ENCODE data around the gene GABRB1. TPM values are rescaled to one million over a fixed set of nuclear protein-coding genes. Genes with fewer than 3 reads are reported as not detected.
A peak's percentile ranks its signal among the peaks of the same experiment; 100 is the strongest.

Gene GABRB1
- not detected for total RNA-seq

- peak; percentile 70 for DNase-seq (ENCODE audit: low spot score)
- intact Hi-C loops (cut with DNase I): no loop called here
- ATAC-seq: no peak
Measured at GRCh38 chr4:47031011-47031678, at the start of gene GABRB1. Gene GABRB1, plus strand, starts transcription at chr4:47031567.

GRCh38 chr4:46984781-46985180 lies 46.6 kb upstream of the GABRB1 start:
- intact Hi-C loops (cut with DNase I): no loop called here
- DNase-seq (ENCODE audit: low spot score) (no peak), ATAC-seq (no peak)

GRCh38 chr4:46986922-46987638 lies 44.3 kb upstream of the GABRB1 start:
- intact Hi-C loops (cut with DNase I): no loop called here
- ATAC-seq: no peak

DNA sequence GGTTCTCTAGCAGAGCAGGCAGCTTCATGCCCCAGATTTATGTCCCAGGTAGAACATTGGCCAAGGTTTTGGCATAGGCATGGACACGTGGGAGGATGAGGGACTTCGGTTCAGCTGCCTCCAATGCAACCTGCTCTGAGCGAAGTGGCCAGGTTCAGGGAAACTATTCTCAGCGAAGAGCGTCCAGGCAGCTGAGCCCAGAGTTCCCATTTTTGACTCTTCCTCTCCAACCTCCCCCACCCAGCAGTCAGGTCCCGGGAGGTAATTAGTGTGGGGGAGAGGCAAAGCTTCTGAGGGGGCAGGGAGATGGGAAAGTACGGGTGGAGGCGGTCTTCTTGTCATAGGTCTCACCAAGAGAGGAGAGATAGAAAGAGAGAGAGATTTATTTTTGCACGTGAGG lies 39.0 kb upstream of the GABRB1 start:
- intact Hi-C loops (cut with DNase I): no loop called here
- DNase-seq (ENCODE audit: low spot score) (no peak), ATAC-seq (no peak)

More at GRCh38 chr4:46986922-46987638, 44.3 kb upstream of the GABRB1 start:
- DNase-seq (ENCODE audit: low spot score): no peak

- ATAC-seq: peak; percentile 48
- intact Hi-C loops (cut with DNase I): no loop called here
- no peak for DNase-seq (ENCODE audit: low spot score)
Measured at GRCh38 chr4:46993075-46994006, 38.0 kb upstream of the GABRB1 start, which contains the start of gene GABRA4. Gene GABRA4, minus strand, starts transcription at chr4:46993581. Its CDS starts 157 bp downstream, at chr4:46993424.

DNA sequence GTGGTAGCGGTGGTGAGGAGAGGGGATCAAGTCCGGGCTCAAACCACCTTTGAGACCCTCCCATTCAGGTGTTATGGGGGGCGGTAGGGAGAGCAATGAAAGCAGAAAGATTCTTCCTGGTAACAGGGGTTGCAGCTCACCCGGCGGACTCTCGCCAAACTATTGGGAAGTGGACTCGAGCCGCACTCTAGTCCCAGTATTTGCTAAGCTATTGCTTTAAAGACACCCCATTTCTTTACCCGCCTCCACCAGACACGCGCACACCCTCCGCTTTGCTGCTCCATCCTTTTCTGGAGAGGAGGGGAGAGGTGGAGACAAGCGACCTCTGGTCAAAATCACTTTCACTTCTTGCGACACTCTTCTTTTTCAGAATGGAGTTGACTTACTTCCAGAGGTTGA lies 37.4 kb upstream of the GABRB1 start:
- DNase-seq (ENCODE audit: low spot score) (no peak), ATAC-seq (no peak)
- intact Hi-C loops (cut with DNase I): no loop called here

- intact Hi-C loops (cut with DNase I): no loop called here
- ATAC-seq: no peak
- DNase-seq (ENCODE audit: low spot score): no peak
Measured at GRCh38 chr4:46999566-46999965, 31.8 kb upstream of the GABRB1 start.

DNA sequence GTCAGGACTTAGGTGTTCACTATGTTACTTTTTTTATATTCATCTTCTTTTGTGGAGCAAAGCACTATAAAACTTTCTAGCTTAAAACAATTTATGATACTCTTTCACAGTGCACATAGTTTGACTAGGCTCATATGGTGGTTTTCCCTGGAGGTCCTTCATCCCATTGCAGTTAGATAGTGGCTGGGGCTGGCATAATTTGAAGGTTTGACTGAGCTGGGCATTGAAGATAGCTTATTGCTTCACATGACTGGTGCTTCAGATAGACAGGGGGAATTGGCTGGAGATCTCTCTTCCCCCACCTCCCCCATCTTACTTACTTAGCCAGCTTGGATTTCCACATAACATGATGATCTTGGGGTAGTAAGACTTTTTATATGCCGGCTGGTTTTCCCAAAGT lies 31.0 kb upstream of the GABRB1 start:
- no peak for ATAC-seq
- no peak for DNase-seq (ENCODE audit: low spot score)
- intact Hi-C loops (cut with DNase I): no loop called here

DNA sequence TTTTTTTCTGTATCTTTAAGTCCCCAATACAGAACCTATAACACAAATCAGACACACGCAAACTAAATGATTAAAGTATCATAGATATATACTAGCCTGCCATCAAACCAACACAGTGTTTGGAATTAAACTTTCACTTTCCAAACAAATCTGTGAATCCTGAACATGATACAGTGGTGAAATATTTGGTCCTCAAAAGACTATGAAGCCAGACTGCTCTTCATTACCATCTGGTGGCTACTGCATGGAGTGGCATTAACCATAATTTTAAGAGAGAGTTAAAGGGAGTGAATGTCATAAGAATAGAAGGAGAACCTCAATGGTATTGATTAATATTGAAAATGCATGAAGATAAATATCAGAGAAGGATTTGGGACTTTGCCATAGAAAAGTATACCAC lies 28.8 kb upstream of the GABRB1 start:
- ATAC-seq: no peak
- intact Hi-C loops (cut with DNase I): no loop called here

GRCh38 chr4:47010347-47010911 lies 20.9 kb upstream of the GABRB1 start:
- ATAC-seq (no peak), DNase-seq (ENCODE audit: low spot score) (no peak)
- intact Hi-C loops (cut with DNase I): loop anchor here (10.0 kb wide), 1 partner anchor 1384 kb away; no protein-coding TSS in a partner anchor

More for the DNA sequence above, 28.8 kb upstream of the GABRB1 start:
- no peak for DNase-seq (ENCODE audit: low spot score)

DNA sequence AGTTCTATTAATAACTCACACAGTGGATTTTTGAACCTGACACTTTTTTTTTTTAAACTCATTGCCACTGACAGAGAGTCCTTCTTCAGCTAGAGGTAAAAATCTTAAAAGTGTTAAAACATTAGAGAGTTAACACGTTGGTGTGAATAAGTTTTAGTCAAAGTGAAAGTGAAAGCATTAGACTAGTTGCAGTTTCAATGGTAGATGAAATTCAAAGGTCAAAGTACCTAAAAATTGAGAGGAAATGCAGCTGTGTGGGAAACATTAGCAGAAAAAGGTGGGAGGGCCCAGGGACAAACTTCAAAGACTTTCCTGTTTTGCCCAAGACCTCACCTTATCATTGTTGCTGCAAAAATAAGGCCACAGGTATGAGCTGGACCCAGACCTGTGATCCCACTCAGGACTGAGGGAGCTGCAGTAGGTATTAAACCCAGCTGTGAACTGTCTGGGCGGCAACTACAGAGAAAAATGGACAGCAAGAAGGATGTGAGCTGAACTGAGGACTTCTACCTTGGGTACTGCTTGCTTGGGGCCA lies 20.4 kb upstream of the GABRB1 start:
- ATAC-seq (no peak), DNase-seq (ENCODE audit: low spot score) (no peak)
- intact Hi-C loops (cut with DNase I): loop anchor here (10.0 kb wide), 1 partner anchor 1384 kb away; no protein-coding TSS in a partner anchor

DNA sequence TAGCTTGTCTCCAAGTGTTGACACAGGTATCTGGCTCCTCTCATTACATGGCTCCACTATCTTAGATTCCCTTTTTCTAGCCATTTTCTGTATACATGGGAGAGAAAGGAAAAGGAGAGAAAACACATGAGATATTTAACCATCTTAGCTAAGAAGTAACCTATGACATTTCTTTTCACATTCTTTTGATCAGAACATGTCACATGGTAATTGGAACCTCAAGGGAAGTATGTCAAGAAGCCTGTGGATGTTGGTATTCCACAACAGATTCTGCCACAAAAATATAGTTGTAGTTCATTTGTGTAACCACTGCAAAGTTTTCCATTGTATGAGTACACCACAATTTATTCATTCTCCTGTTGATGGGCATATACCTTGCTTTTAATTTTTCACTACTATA lies 18.7 kb upstream of the GABRB1 start:
- ATAC-seq: no peak

DNA sequence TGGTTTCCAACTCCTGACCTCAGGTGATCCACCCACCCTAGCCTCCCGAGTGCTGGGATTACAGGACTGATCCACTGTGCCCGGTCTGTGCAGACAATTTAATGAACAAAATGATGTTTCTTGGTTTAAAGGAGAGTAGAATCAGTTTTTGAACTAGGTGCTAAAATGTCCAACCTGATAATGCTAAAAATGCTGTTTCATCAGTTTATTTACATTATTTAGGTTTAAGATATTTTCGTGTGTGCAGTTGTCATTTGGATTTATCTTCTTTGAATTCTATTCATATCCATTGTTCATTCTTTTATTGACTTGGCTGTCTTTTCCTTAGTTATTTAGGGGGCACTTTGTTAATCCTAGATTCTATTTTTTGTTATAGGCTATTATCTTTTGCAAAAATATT lies 18.0 kb upstream of the GABRB1 start:
- intact Hi-C loops (cut with DNase I): loop anchor here (10.0 kb wide), 1 partner anchor 1381 kb away; no protein-coding TSS in a partner anchor
- DNase-seq (ENCODE audit: low spot score) (no peak), ATAC-seq (no peak)

More for the DNA sequence above, 18.7 kb upstream of the GABRB1 start:
- intact Hi-C loops (cut with DNase I): loop anchor here (10.0 kb wide), 1 partner anchor 1382 kb away; no protein-coding TSS in a partner anchor
- no peak for DNase-seq (ENCODE audit: low spot score)

- intact Hi-C loops (cut with DNase I): loop anchor here (10.0 kb wide), 1 partner anchor 1378 kb away; no protein-coding TSS in a partner anchor
- no peak for ATAC-seq
Measured at GRCh38 chr4:47017081-47017480, 14.3 kb upstream of the GABRB1 start.

DNA sequence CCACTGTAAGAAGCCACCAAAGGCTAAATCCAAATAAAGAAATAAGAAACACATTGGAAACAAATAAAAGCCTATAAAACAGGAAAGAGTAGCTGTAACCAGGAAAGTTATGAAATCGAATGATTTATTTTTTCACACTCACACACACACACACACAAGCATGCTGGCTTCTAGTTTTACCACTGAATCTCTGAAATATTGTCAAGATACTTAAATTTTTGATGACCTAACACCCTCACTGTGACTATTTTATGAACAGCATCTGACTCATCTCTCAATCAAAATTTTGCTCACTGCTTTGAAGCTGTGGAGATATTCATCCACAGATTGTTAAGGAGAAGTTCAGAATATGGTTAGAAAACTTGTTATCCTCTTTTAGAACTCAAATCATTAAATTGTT lies 13.9 kb upstream of the GABRB1 start:
- ATAC-seq (no peak), DNase-seq (ENCODE audit: low spot score) (no peak)
- intact Hi-C loops (cut with DNase I): loop anchor here (10.0 kb wide), 1 partner anchor 1377 kb away; no protein-coding TSS in a partner anchor

More at GRCh38 chr4:47017081-47017480, 14.3 kb upstream of the GABRB1 start:
- DNase-seq (ENCODE audit: low spot score): no peak

DNA sequence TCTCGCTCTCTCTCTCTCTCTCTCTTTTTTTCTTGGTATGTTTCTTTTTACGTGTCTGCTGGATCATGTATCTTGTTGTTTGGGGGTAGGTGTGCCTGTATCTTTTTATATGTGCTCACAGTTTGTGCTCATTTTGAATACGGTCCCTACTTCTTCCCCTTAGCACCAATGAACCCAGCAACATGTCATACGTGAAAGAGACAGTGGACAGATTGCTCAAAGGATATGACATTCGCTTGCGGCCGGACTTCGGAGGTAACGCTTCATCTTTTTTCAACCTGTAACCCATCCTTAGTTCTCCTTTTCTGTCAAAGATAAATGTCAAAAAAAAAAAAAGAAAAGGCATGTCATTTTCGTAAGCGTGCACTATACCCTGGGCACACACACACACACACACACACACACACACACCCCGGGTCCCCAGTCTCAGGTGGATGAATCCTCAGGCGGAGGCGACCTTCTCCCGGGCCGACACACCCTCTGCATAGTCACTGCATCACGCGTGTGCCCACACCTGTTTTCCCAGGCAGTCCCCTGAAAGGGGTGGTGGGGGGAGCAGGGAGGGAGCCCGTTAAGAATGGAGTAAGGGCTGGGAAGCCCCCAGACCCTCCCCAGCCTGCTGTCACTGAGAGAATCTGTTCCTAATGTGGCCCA lies 511 bp downstream of the GABRB1 start:
- DNase-seq (ENCODE audit: low spot score) (no peak), ATAC-seq (peak; percentile 10)
- intact Hi-C loops (cut with DNase I): no loop called here

DNA sequence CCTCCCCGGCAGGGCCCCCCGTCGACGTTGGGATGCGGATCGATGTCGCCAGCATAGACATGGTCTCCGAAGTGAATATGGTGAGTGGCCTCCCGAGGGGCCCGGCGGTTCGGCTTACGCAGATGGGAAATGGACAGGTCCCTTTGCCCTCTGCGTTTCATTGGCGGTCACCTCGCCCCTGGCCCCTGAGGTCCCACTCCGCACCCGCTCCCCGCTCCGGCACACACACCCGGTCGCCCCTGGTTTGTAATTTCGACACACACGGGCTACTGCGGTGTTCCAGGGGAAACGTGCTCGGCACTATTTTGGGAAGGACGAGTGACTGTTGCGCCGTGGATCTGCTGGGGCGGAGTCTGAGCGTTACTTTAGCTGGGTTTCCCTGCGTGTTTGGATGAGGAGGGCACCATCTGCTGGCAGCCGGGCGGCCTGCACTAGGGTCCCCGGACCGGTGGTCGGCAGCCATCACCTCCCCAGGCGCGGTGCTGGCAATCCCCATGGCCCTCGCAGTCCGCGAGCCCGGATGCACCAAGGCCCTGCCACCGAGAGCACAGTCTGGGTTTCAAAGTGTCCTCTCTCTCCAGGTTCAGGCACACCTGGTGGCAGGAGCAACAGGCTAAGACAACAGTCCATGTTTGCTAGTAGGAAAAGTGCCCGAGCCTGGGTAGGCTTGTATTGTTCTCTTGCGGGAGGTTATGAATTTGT lies 1.2 kb downstream of the GABRB1 start:
- peak; percentile 59 for DNase-seq (ENCODE audit: low spot score)
- peak; percentile 58 for ATAC-seq
- intact Hi-C loops (cut with DNase I): no loop called here
